Measurements from ENCODE around the gene MTERF1. TPM values are rescaled to one million over a fixed set of nuclear protein-coding genes. Genes with fewer than 3 reads are reported as not detected.

Gene MTERF1
- total and polyA plus RNA-seq, 9 of the 15 experiments (the other 6 are each of a cell fraction or from before 2014, with no cell fraction given) = 15.7 to 49.2 (median 29.1) TPM

- peak; percentile 39; the same call in 1 of the 2 replicates for TF ChIP-seq ZBTB40 (IDR thresholded peaks at IDR 0.05)
- no peak for TF ChIP-seq ZBTB40 (CRISPR knock-in tag; IDR thresholded peaks at IDR 0.05)
- no peak for TF ChIP-seq NCOA6 (IDR thresholded peaks at IDR 0.05)
- no peak for TF ChIP-seq JUND (IDR thresholded peaks at IDR 0.05; ENCODE audit: borderline replicate concordance, low read depth, low read length)
- TF ChIP-seq JUND (tag; IDR thresholded peaks at IDR 0.05; ENCODE audit: borderline replicate concordance, low read depth, low read length) = 0 out of 3 replicates have a peak, but pooled peaks have one; percentile 3
- no peak for TF ChIP-seq PBX2 (CRISPR knock-in tag; IDR thresholded peaks at IDR 0.05; ENCODE audit: low read depth)
- TF ChIP-seq PBX2 (tag; conservative IDR thresholded peaks at IDR 0.05; ENCODE audit: low read depth) = peak; percentile 84
- TF ChIP-seq TAF9B (IDR thresholded peaks at IDR 0.05; ENCODE audit: partially characterized antibody) = peak; percentile 36
- peak; percentile 93 for TF ChIP-seq MEF2A (IDR thresholded peaks at IDR 0.05; ENCODE audit: control insufficient read depth, low read depth, low read length)
- TF ChIP-seq MTA2 (IDR thresholded peaks at IDR 0.05; ENCODE audit: low read depth) = peak; percentile 47
- 0 out of 2 replicates have a peak, but pooled peaks have one; percentile 61 for TF ChIP-seq HLTF (IDR thresholded peaks at IDR 0.05)
- TF ChIP-seq NUFIP1 (IDR thresholded peaks at IDR 0.05; ENCODE audit: partially characterized antibody) = no peak
- TF ChIP-seq MYC (IDR thresholded peaks at IDR 0.05; ENCODE audit: low read depth, low read length) = 0 out of 2 replicates have a peak, but pooled peaks have one; percentile 27
- no peak for TF ChIP-seq MYC (CRISPR knock-in tag; IDR thresholded peaks at IDR 0.05; ENCODE audit: borderline replicate concordance, low read depth)
- TF ChIP-seq GABPA (tag; conservative IDR thresholded peaks at IDR 0.05; ENCODE audit: low read depth) = no peak
- TF ChIP-seq EHMT2 (IDR thresholded peaks at IDR 0.05) = no peak
- TF ChIP-seq KDM1A (IDR thresholded peaks at IDR 0.05) = peak; percentile 67 to 71; a peak in 3 of 4 replicates
- 0 out of 2 replicates have a peak, but pooled peaks have one; percentile 47 for TF ChIP-seq TEAD2 (tag; IDR thresholded peaks at IDR 0.05)
Measured at GRCh38 chr7:91894781-91895480, 14.4 kb upstream of the MTERF1 start (continued).

All from K562 (cell line).